Keratinocyte (primary cell): ENCODE data around the gene ZIC2. TPM values are rescaled to one million over a fixed set of nuclear protein-coding genes. Genes with fewer than 3 reads are reported as not detected.

Source experiments
- DNase-seq: peaks from one replicate; pipeline ENCODE4 v3.0.0-alpha.2; 2011; ENCODE audit warnings: low read depth, missing footprints, low spot score
- FAIRE-seq: peaks from 2 replicates; lab custom pipeline; 2011; peaks lifted over from hg19 to GRCh38; lab: Jason Lieb, UNC
- H2AFZ ChIP-seq: 2 replicates; pipeline ENCODE4 v1.6.0; 2012; ENCODE audit warnings: low read length, control low read depth, inconsistent platforms; ENCODE audit not compliant: control insufficient read depth
- H3K27ac ChIP-seq: 2 replicates; pipeline ENCODE4 v1.5.1; 2011; ENCODE audit warnings: low read length; ENCODE audit not compliant: control insufficient read depth, insufficient read depth
- H3K27me3 ChIP-seq: 3 replicates; pipeline ENCODE4 v1.6.0; 2011; ENCODE audit warnings: low read length; ENCODE audit not compliant: control insufficient read depth, insufficient read depth; ENCODE audit errors: extremely low read depth
- H3K36me3 ChIP-seq, 2 experiments: 2 replicates in 1 of 2; 3 replicates in 1 of 2; pipeline ENCODE4 v1.5.1; 2011; ENCODE audit warnings: low read length in 2 of 2, mild to moderate bottlenecking in 1 of 2; ENCODE audit not compliant: control insufficient read depth in 2 of 2, insufficient read depth in 2 of 2; ENCODE audit errors: extremely low read depth in 1 of 2
- H3K4me1 ChIP-seq: 3 replicates; pipeline ENCODE4 v1.5.1; 2011; ENCODE audit warnings: low read length; ENCODE audit not compliant: control insufficient read depth, insufficient read depth; ENCODE audit errors: extremely low read depth
- H3K4me2 ChIP-seq: 3 replicates; pipeline ENCODE4 v1.6.0; 2011; ENCODE audit warnings: low read depth, low read length; ENCODE audit not compliant: control insufficient read depth, insufficient read depth; ENCODE audit errors: extremely low read depth
- H3K4me3 ChIP-seq, 3 experiments: fragments of 200-600 bp in 1 of 3; sonication (generic) in 1 of 3; 2 replicates in 2 of 3; 3 replicates in 1 of 3; pipeline ENCODE4 v1.5.1; 2011 to 2016; ENCODE audit warnings: low read length in 3 of 3, mild to moderate bottlenecking in 3 of 3, control low read depth in 2 of 3, inconsistent platforms in 1 of 3, low read depth in 1 of 3, mixed read lengths in 1 of 3, mixed run types in 1 of 3, moderate library complexity in 1 of 3; ENCODE audit not compliant: control insufficient read depth in 2 of 3, insufficient read depth in 2 of 3; ENCODE audit errors: extremely low read depth in 1 of 3
- H3K79me2 ChIP-seq: 2 replicates; pipeline ENCODE4 v1.6.0; 2012; ENCODE audit warnings: low read length; ENCODE audit not compliant: control insufficient read depth, insufficient read depth
- H3K9ac ChIP-seq: 3 replicates; pipeline ENCODE4 v1.6.0; 2011; ENCODE audit warnings: low read length; ENCODE audit not compliant: control insufficient read depth, insufficient read depth; ENCODE audit errors: extremely low read depth
- H3K9me1 ChIP-seq: 3 replicates; pipeline ENCODE4 v1.6.0; 2011; ENCODE audit warnings: low read length; ENCODE audit not compliant: control insufficient read depth, insufficient read depth; ENCODE audit errors: extremely low read depth
- H3K9me3 ChIP-seq: 2 replicates; pipeline ENCODE4 v1.5.1; 2012; ENCODE audit warnings: low read depth, low read length; ENCODE audit not compliant: control insufficient read depth
- H4K20me1 ChIP-seq: 3 replicates; pipeline ENCODE4 v1.6.0; 2011; ENCODE audit warnings: low read length; ENCODE audit not compliant: control insufficient read depth, insufficient read depth; ENCODE audit errors: extremely low read depth
- EZH2 ChIP-seq: IDR thresholded peaks from one replicate; pipeline ENCODE4 v1.6.1; 2012; ENCODE audit warnings: inconsistent platforms, mild to moderate bottlenecking, low read length, moderate library complexity
- dilution Hi-C: fragments of 300-500 bp; cut with MboI; formaldehyde crosslinking; loops from one replicate; pipeline ENCODE4 v1.7.0; 2020; ENCODE audit warnings: low sequenced_read_pairs; ENCODE audit not compliant: extremely low pct_ligation_motif_present
- polyA plus RNA-seq, 5 experiments: library from polyadenylated mRNA; depleted of rRNA in 3 of 5; stranded (reverse) in 3 of 5; stranded (forward) in 1 of 5; unstranded in 1 of 5; fragments of >200 nt; gene quantifications; 1 replicate in 1 of 5; 2 replicates in 3 of 5; 3 replicates in 1 of 5; pipeline versions ENCODE4 v1.2.1 to v1.2.3, GENCODE V29; 2011 to 2012; ENCODE audit warnings: missing spikeins in 2 of 5, low read depth in 1 of 5, low replicate concordance in 1 of 5
- TF ChIP-seq, protein P1 (sequence below), 3 experiments: IDR thresholded peaks in 1 of 3; conservative IDR thresholded peaks in 1 of 3; optimal IDR thresholded peaks in 1 of 3; 2 replicates in 2 of 3; 3 replicates in 1 of 3; pipeline versions ENCODE3 to v1.5.1; 2011; ENCODE audit warnings: low read length in 3 of 3, mild to moderate bottlenecking in 3 of 3, moderate library complexity in 2 of 3, control low read depth in 1 of 3, inconsistent platforms in 1 of 3; ENCODE audit not compliant: insufficient read depth in 2 of 3; ENCODE audit errors: extremely low read depth in 1 of 3

The ZIC2 gene
- polyA plus RNA-seq, 1 donor (not counting 4 experiments of a cell fraction or from before 2014, with no cell fraction given): not detected

GRCh38 chr13:99959540-99960230 is 21.9 kb upstream of the ZIC2 start:
- TF ChIP-seq EZH2: peak; percentile 47
- TF ChIP-seq, protein P1, sequence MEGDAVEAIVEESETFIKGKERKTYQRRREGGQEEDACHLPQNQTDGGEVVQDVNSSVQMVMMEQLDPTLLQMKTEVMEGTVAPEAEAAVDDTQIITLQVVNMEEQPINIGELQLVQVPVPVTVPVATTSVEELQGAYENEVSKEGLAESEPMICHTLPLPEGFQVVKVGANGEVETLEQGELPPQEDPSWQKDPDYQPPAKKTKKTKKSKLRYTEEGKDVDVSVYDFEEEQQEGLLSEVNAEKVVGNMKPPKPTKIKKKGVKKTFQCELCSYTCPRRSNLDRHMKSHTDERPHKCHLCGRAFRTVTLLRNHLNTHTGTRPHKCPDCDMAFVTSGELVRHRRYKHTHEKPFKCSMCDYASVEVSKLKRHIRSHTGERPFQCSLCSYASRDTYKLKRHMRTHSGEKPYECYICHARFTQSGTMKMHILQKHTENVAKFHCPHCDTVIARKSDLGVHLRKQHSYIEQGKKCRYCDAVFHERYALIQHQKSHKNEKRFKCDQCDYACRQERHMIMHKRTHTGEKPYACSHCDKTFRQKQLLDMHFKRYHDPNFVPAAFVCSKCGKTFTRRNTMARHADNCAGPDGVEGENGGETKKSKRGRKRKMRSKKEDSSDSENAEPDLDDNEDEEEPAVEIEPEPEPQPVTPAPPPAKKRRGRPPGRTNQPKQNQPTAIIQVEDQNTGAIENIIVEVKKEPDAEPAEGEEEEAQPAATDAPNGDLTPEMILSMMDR (optimal IDR thresholded peaks at IDR 0.05 in 1 of 3, IDR thresholded peaks at IDR 0.05 in 1 of 3, conservative IDR thresholded peaks at IDR 0.05 in 1 of 3; ENCODE audit: extremely low read depth in 1 of 3, insufficient read depth in 2 of 3, low read length in 3 of 3): no peak
- Histone ChIP-seq H4K20me1 (peaks cover 7% of the 10 kb centered on the region), H3K4me3 (peak overlapping the region in 1 of 3 experiments; percentile 51), H3K27me3 (peaks cover 86% of the 10 kb centered on the region), H3K9me3 (no peaks in the 10 kb centered on the region), H3K4me2 (peak overlapping the region; percentile 58), H3K9me1 (no peaks in the 10 kb centered on the region), H3K4me1 (peaks cover 2% of the 10 kb centered on the region), H2AFZ (no peak overlapping the region), H3K27ac (no peak overlapping the region), H3K36me3 (no peaks in the 10 kb centered on the region), H3K9ac (no peak overlapping the region), H3K79me2 (no peaks in the 10 kb centered on the region)
- FAIRE-seq: no peak
- dilution Hi-C loops: no loop called here
- DNase-seq: no peak

DNA sequence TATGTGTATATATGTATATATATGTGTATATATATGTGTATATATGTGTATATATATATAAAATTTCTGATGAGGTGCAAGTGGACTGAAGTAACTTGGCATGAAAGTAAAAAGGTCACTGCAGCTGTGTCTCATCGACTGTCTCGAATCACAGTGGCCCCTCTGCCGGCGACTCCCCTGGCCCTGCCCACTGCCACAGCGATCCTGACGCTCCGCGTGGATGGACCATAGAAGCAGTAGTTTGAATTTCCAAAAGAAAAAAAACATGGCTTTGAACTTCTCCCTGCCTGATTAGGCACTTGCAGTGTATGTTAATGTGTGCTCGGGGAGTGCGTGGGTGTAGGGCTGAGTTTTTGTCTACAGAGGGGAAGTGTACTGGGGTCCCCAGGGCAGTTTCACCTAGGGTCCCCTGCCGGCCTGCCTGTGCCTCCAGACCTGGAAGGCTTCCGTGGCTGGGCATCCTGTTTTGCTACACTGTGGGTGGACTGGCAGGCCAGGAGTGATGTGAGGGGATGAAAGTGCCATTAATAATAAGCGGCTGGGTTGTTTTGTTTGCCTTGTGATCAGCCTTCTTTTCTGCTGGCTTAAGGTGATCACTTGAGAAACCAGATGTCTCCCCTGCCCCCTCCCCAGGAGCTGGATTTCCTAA is 20.8 kb upstream of the ZIC2 start:
- DNase-seq (no peak), FAIRE-seq (no peak)
- Histone ChIP-seq H3K9me3 (no peaks in the 10 kb centered on the region), H2AFZ (no peak overlapping the region), H3K4me2 (no peak overlapping the region), H3K9ac (no peak overlapping the region), H3K27ac (no peak overlapping the region), H3K4me3 (no peak overlapping the region), H3K36me3 (no peaks in the 10 kb centered on the region), H3K79me2 (no peaks in the 10 kb centered on the region), H3K9me1 (no peaks in the 10 kb centered on the region), H4K20me1 (peaks cover 4% of the 10 kb centered on the region), H3K27me3 (peaks cover 83% of the 10 kb centered on the region), H3K4me1 (peaks cover 2% of the 10 kb centered on the region)
- no peak for TF ChIP-seq EZH2
- TF ChIP-seq, protein P1 (optimal IDR thresholded peaks at IDR 0.05 in 1 of 3, IDR thresholded peaks at IDR 0.05 in 1 of 3, conservative IDR thresholded peaks at IDR 0.05 in 1 of 3; ENCODE audit: extremely low read depth in 1 of 3, insufficient read depth in 2 of 3, low read length in 3 of 3): no peak
- dilution Hi-C loops: no loop called here
